ENCODE measurements around the gene MLANA.

The MLANA gene

DNA sequence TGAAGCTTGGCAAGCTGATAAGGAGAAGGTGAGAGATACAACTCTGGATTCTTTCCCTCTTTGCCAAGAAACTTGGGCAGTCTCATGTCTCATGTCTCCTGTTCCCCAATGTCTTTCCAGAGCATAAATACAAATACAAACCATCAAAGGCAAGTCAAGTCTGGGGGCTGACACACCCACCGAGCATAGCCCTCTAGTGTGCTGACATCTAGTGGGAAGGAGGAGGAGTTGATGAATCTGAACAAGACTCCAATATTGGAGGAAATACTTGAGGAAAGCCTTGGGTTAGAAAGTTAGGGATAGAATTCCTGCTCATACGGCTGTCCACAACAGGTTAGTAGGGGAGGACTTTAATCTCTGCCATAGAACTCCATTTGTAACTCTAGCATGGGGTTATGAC is 8.6 kb downstream of the MLANA start:
- Histone ChIP-seq H3K4me3 (ENCODE audit: low read depth, low read length) (no peak overlapping the region), H3K27ac (ENCODE audit: extremely low read depth, low read depth, low read length) (no peak overlapping the region), H3K4me1 (ENCODE audit: control insufficient read depth, insufficient read depth, low read length) (no peaks in the 10 kb centered on the region), H3K9me3 (ENCODE audit: control insufficient read depth, insufficient read depth, low read depth, low read length) (no peaks in the 10 kb centered on the region), H3K36me3 (ENCODE audit: control insufficient read depth in 2 of 2, insufficient read depth in 1 of 2, low read length in 2 of 2) (no peaks in the 10 kb centered on the region)
- 0 out of 2 replicates have a peak, but pooled peaks have one; percentile 20 for TF ChIP-seq KLF9 (tag by site-specific recombination; IDR thresholded peaks at IDR 0.05; ENCODE audit: low read depth)
- TF ChIP-seq ZNF48 (tag by site-specific recombination; IDR thresholded peaks at IDR 0.05), result no peak
- POLR2A ChIA-PET, result no interaction called here
- CTCF ChIA-PET, result interaction anchor here (0.7 to 4.3 kb wide), 9 partner anchors 8 to 407 kb away, joined by 3 to 31 read pairs (median 3); partner anchors contain the start of gene ERMP1

DNA sequence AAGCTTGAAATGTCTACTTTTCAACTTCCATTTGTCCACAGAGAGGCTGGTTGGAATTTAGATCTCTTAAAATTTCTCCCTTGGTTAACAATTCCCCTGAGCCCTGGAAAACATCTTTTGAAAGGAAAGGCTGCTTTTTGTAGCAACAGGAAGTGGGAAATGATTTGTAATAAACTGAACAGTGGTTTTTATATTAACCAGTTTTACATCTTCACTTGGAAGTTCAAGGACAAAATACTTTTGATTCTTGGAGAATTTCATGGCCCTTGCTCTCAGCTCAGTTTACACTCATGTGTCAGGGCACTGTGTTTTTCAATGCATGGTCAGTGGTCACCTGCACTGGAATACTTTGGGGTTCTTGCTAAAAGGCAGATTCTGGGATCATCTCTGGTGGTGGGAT is 9.9 kb downstream of the MLANA start:
- TF ChIP-seq ZNF514 (tag by site-specific recombination; IDR thresholded peaks at IDR 0.05), result no peak
- no peak for TF ChIP-seq YY2 (tag by site-specific recombination; IDR thresholded peaks at IDR 0.05)
- TF ChIP-seq ZNF175 (tag by site-specific recombination; IDR thresholded peaks at IDR 0.05), result no peak
- TF ChIP-seq ZNF2 (tag by site-specific recombination; IDR thresholded peaks at IDR 0.05), result no peak
- TF ChIP-seq, protein P1, sequence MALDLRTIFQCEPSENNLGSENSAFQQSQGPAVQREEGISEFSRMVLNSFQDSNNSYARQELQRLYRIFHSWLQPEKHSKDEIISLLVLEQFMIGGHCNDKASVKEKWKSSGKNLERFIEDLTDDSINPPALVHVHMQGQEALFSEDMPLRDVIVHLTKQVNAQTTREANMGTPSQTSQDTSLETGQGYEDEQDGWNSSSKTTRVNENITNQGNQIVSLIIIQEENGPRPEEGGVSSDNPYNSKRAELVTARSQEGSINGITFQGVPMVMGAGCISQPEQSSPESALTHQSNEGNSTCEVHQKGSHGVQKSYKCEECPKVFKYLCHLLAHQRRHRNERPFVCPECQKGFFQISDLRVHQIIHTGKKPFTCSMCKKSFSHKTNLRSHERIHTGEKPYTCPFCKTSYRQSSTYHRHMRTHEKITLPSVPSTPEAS (tag by site-specific recombination; IDR thresholded peaks at IDR 0.05), result no peak
- TF ChIP-seq, protein P2, sequence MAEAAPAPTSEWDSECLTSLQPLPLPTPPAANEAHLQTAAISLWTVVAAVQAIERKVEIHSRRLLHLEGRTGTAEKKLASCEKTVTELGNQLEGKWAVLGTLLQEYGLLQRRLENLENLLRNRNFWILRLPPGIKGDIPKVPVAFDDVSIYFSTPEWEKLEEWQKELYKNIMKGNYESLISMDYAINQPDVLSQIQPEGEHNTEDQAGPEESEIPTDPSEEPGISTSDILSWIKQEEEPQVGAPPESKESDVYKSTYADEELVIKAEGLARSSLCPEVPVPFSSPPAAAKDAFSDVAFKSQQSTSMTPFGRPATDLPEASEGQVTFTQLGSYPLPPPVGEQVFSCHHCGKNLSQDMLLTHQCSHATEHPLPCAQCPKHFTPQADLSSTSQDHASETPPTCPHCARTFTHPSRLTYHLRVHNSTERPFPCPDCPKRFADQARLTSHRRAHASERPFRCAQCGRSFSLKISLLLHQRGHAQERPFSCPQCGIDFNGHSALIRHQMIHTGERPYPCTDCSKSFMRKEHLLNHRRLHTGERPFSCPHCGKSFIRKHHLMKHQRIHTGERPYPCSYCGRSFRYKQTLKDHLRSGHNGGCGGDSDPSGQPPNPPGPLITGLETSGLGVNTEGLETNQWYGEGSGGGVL (tag by site-specific recombination; IDR thresholded peaks at IDR 0.05), result no peak
- TF ChIP-seq, protein P3, sequence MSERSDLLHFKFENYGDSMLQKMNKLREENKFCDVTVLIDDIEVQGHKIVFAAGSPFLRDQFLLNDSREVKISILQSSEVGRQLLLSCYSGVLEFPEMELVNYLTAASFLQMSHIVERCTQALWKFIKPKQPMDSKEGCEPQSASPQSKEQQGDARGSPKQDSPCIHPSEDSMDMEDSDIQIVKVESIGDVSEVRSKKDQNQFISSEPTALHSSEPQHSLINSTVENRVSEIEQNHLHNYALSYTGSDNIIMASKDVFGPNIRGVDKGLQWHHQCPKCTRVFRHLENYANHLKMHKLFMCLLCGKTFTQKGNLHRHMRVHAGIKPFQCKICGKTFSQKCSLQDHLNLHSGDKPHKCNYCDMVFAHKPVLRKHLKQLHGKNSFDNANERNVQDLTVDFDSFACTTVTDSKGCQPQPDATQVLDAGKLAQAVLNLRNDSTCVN (tag by site-specific recombination; optimal IDR thresholded peaks at IDR 0.05), result no peak
- TF ChIP-seq ZNF837 (tag by site-specific recombination; IDR thresholded peaks at IDR 0.05), result no peak
- no peak for TF ChIP-seq ZNF155 (tag by site-specific recombination; IDR thresholded peaks at IDR 0.05)
- TF ChIP-seq ZBTB7A (tag by site-specific recombination; IDR thresholded peaks at IDR 0.05; ENCODE audit: low read depth), result no peak
- no peak for TF ChIP-seq ZNF654 (tag by site-specific recombination; IDR thresholded peaks at IDR 0.05; ENCODE audit: low read depth)
- TF ChIP-seq ZNF677 (tag by site-specific recombination; IDR thresholded peaks at IDR 0.05), result no peak
- TF ChIP-seq OSR2 (tag by site-specific recombination; IDR thresholded peaks at IDR 0.05), result no peak
- TF ChIP-seq, protein P4, sequence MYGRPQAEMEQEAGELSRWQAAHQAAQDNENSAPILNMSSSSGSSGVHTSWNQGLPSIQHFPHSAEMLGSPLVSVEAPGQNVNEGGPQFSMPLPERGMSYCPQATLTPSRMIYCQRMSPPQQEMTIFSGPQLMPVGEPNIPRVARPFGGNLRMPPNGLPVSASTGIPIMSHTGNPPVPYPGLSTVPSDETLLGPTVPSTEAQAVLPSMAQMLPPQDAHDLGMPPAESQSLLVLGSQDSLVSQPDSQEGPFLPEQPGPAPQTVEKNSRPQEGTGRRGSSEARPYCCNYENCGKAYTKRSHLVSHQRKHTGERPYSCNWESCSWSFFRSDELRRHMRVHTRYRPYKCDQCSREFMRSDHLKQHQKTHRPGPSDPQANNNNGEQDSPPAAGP (tag by site-specific recombination; IDR thresholded peaks at IDR 0.05), result no peak
- H3K27ac ChIP-seq (ENCODE audit: extremely low read depth, low read depth, low read length), result no peak overlapping the region
- CTCF ChIA-PET, result interaction anchor here (1.0 to 4.3 kb wide), 3 partner anchors 13 to 154 kb away, joined by 3 to 31 read pairs (median 8); no protein-coding TSS in a partner anchor
- no peaks in the 10 kb centered on the region for H3K36me3 ChIP-seq (ENCODE audit: control insufficient read depth in 2 of 2, insufficient read depth in 1 of 2, low read length in 2 of 2)
- no peaks in the 10 kb centered on the region for H3K9me3 ChIP-seq (ENCODE audit: control insufficient read depth, insufficient read depth, low read depth, low read length)
- POLR2A ChIA-PET, result no interaction called here
- H3K4me3 ChIP-seq (ENCODE audit: low read depth, low read length), result no peak overlapping the region
- no peaks in the 10 kb centered on the region for H3K4me1 ChIP-seq (ENCODE audit: control insufficient read depth, insufficient read depth, low read length)

DNA sequence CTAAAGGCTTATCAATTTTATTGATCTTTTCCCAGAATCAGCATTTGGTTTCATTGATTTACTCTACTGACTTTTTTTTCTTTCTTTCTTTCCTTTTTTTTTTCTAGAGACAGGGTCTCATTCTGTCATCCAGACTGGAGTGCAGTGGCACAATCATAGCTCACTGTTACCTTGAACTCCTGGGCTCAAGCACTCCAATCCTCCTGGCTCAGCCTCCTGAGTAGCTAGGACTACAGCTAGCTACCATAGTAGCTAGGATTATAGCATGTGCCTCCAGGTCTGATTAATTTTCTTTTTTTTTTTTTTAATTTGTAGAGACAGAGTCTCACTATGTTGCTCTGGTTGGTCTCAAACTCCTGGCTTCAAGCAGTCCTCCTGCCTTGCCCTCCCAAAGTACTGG is 11.7 kb downstream of the MLANA start:
- Histone ChIP-seq H3K4me1 (ENCODE audit: control insufficient read depth, insufficient read depth, low read length) (no peaks in the 10 kb centered on the region), H3K9me3 (ENCODE audit: control insufficient read depth, insufficient read depth, low read depth, low read length) (no peaks in the 10 kb centered on the region), H3K4me3 (ENCODE audit: low read depth, low read length) (no peak overlapping the region), H3K36me3 (ENCODE audit: control insufficient read depth in 2 of 2, insufficient read depth in 1 of 2, low read length in 2 of 2) (no peaks in the 10 kb centered on the region), H3K27ac (ENCODE audit: extremely low read depth, low read depth, low read length) (no peak overlapping the region)
- TF ChIP-seq ZNF292 (tag by site-specific recombination; IDR thresholded peaks at IDR 0.05; ENCODE audit: borderline replicate concordance, low read depth), result no peak
- TF ChIP-seq, protein P1 (tag by site-specific recombination; IDR thresholded peaks at IDR 0.05), result no peak
- no peak for TF ChIP-seq ZFHX2 (tag by site-specific recombination; conservative IDR thresholded peaks at IDR 0.05)
- no peak for TF ChIP-seq ZIC2 (tag by site-specific recombination; IDR thresholded peaks at IDR 0.05)
- no peak for TF ChIP-seq ZNF169 (tag by site-specific recombination; IDR thresholded peaks at IDR 0.05)
- TF ChIP-seq KLF7 (tag by site-specific recombination; IDR thresholded peaks at IDR 0.05; ENCODE audit: borderline replicate concordance), result no peak
- TF ChIP-seq REPIN1 (tag by site-specific recombination; IDR thresholded peaks at IDR 0.05; ENCODE audit: low read depth), result no peak
- TF ChIP-seq ZSCAN23 (tag by site-specific recombination; IDR thresholded peaks at IDR 0.05), result no peak
- ChIA-PET POLR2A (no interaction called here), CTCF (interaction anchor here (0.6 to 1.5 kb wide), 4 partner anchors 16 to 103 kb away, joined by 3 to 6 read pairs (median 4); no protein-coding TSS in a partner anchor)

Data from HEK293 (cell line).